Measurements from ENCODE around the gene TLE4.
"Not testable (repeated sequence)": the region's sequence is repeated elsewhere in the genome, so short reads cannot be mapped to it uniquely, and the experiment has no call there.

TLE4 gene

GRCh38 chr9:79542735-79543620 is 28.8 kb upstream of the TLE4 start:
- in situ Hi-C loops (cut with MboI; ENCODE audit: low sequenced_read_pairs, unreplicated experiment) = no loop called here
- no peak for TF ChIP-seq CTCF (IDR thresholded peaks at IDR 0.05; ENCODE audit: borderline replicate concordance, control extremely low read depth, extremely low read depth, insufficient read depth, missing control alignments)
- DNase-seq (ENCODE audit: low spot score) = no peak

GRCh38 chr9:79544375-79544774 is 27.4 kb upstream of the TLE4 start:
- in situ Hi-C loops (cut with MboI; ENCODE audit: low sequenced_read_pairs, unreplicated experiment); DNase-seq (ENCODE audit: low spot score): not testable (repeated sequence)

- no peak for TF ChIP-seq CTCF (IDR thresholded peaks at IDR 0.05; ENCODE audit: borderline replicate concordance, control extremely low read depth, extremely low read depth, insufficient read depth, missing control alignments)
- in situ Hi-C loops (cut with MboI; ENCODE audit: low sequenced_read_pairs, unreplicated experiment) = no loop called here
Observed at GRCh38 chr9:79551586-79551985, 20.2 kb upstream of the TLE4 start.

GRCh38 chr9:79551994-79552393 is 19.8 kb upstream of the TLE4 start:
- no peak for DNase-seq (ENCODE audit: low spot score)
- in situ Hi-C loops (cut with MboI; ENCODE audit: low sequenced_read_pairs, unreplicated experiment) = no loop called here
- TF ChIP-seq CTCF (IDR thresholded peaks at IDR 0.05; ENCODE audit: borderline replicate concordance, control extremely low read depth, extremely low read depth, insufficient read depth, missing control alignments) = no peak

More at GRCh38 chr9:79551586-79551985, 20.2 kb upstream of the TLE4 start:
- DNase-seq (ENCODE audit: low spot score) = no peak

- DNase-seq (ENCODE audit: low spot score) = no peak
Observed at GRCh38 chr9:79555474-79556089, 16.2 kb upstream of the TLE4 start.

GRCh38 chr9:79559495-79560181 is 12.1 kb upstream of the TLE4 start:
- no peak for DNase-seq (ENCODE audit: low spot score)
- TF ChIP-seq CTCF (IDR thresholded peaks at IDR 0.05; ENCODE audit: borderline replicate concordance, control extremely low read depth, extremely low read depth, insufficient read depth, missing control alignments) = no peak
- in situ Hi-C loops (cut with MboI; ENCODE audit: low sequenced_read_pairs, unreplicated experiment) = no loop called here

More at GRCh38 chr9:79555474-79556089, 16.2 kb upstream of the TLE4 start:
- in situ Hi-C loops (cut with MboI; ENCODE audit: low sequenced_read_pairs, unreplicated experiment) = no loop called here
- no peak for TF ChIP-seq CTCF (IDR thresholded peaks at IDR 0.05; ENCODE audit: borderline replicate concordance, control extremely low read depth, extremely low read depth, insufficient read depth, missing control alignments)

All from GM13976 (cell line).